ENCODE measurements around the gene RNF182. TPM values are rescaled to one million over a fixed set of nuclear protein-coding genes. Genes with fewer than 3 reads are reported as not detected.

Gene RNF182
- total RNA-seq, 1 experiment from 2014 or later, result 3.7 TPM

DNA sequence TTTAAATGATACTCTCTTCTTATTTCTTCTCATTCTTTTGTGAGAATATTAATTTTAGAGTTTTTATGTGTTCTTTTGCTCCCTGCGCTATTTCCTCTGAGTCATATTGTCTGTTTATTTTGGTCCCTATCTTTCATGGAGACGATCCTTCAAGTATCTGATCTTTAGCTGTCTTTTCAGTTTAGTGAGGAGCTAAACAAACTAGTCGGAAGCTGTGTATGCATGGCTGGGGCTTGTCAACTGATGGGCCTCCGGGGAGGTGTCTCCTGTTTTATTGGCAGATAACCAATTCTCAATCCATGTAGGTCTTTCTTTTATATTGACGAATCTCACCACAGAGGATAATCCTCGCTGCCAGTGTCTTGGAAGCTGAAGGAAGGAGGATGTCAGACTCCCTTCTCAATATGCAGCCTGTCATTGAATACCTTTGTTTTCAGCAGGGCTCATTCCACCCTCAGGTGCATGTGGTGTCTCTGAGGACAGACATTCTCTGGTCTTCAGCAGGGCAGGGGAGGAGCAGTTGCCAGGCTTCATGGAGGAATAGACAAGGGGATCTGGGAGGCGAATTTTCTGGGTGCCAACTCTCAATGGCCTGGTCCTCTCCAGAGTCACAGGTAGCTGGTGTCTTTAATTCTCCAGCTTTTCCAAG, 64.9 kb downstream of the RNF182 start:
- Histone ChIP-seq H3K79me2 (ENCODE audit: insufficient read depth, low read length) (no peaks in the 10 kb centered on the region), H3K9me3 (ENCODE audit: control insufficient read depth, low read depth, low read length) (no peaks in the 10 kb centered on the region), H4K20me1 (ENCODE audit: control insufficient read depth, insufficient read depth, insufficient read length) (no peaks in the 10 kb centered on the region), H4K91ac (ENCODE audit: insufficient read length, low read depth, low read length) (no peak overlapping the region), H3K4ac (ENCODE audit: low read depth, low read length) (no peak overlapping the region), H2BK120ac (ENCODE audit: low read depth, low read length, poor library complexity, severe bottlenecking) (no peak overlapping the region), H3K4me1 (ENCODE audit: insufficient read depth, low read length) (no peaks in the 10 kb centered on the region; the same call in 1 of the 2 replicates), H2BK15ac (ENCODE audit: low read depth, low read length) (no peak overlapping the region), H3K4me2 (ENCODE audit: insufficient read depth, insufficient read length, low read length) (no peak overlapping the region), H2BK5ac (ENCODE audit: insufficient read length, low read length) (no peak overlapping the region), H3K27me3 (ENCODE audit: insufficient read depth, low read length) (no peaks in the 10 kb centered on the region), H2BK20ac (ENCODE audit: low read depth, low read length, poor library complexity, severe bottlenecking) (no peak overlapping the region), H3K9ac (ENCODE audit: extremely low read depth, insufficient read length, low read length) (no peak overlapping the region), H3T11ph (ENCODE audit: low read length) (no peak overlapping the region), H2BK12ac (ENCODE audit: insufficient read length, low read depth, low read length) (no peak overlapping the region), H2AFZ (ENCODE audit: low read length) (no peak overlapping the region), H4K5ac (ENCODE audit: insufficient read length, low read depth, low read length) (no peak overlapping the region), H3K56ac (ENCODE audit: insufficient read length, low read depth, low read length) (no peak overlapping the region), H4K8ac (replicated peaks; ENCODE audit: insufficient read length, low read depth, low read length) (no peak overlapping the region), H3K23ac (ENCODE audit: insufficient read length, low read depth, low read length) (no peak overlapping the region), H3K27ac (ENCODE audit: insufficient read length, low read depth, low read length) (no peak overlapping the region), H3K23me2 (ENCODE audit: insufficient read length, low read depth, low read length, poor library complexity, severe bottlenecking) (no peaks in the 10 kb centered on the region), H3K14ac (ENCODE audit: insufficient read depth, low read length) (no peak overlapping the region), H2AK5ac (ENCODE audit: insufficient read length, low read length) (no peak overlapping the region), H3K79me1 (ENCODE audit: insufficient read depth, low read depth, low read length, poor library complexity, severe bottlenecking) (no peaks in the 10 kb centered on the region), H3K18ac (ENCODE audit: insufficient read length, low read depth, low read length) (no peak overlapping the region)
- peaks cover 7 to 12% of the 10 kb centered on the region in 2 experiments for H3K4me1 Mint-ChIP-seq
- no peak overlapping the region for H3K4me3 Mint-ChIP-seq
- TF ChIP-seq CTCF (conservative IDR thresholded peaks at IDR 0.05), result no peak
- H3K27ac Mint-ChIP-seq, result no peak overlapping the region
- no peaks in the 10 kb centered on the region; the same call in 1 of the 2 replicates for H3K27me3 Mint-ChIP-seq (ENCODE audit: low read depth)
- no peak for DNase-seq
- no CpG with 5 or more reads among the region's 7 CpGs for WGBS (ENCODE audit: extremely low coverage, insufficient read length, low lambda C conversion rate)
- no peaks in the 10 kb centered on the region for H3K9me3 Mint-ChIP-seq
- H3K36me3 Mint-ChIP-seq (ENCODE audit: insufficient read depth in 1 of 3, low read depth in 3 of 3), result no peaks in the 10 kb centered on the region
